Stimulated activated CD8-positive, alpha-beta memory T cell treated with anti-CD3 and anti-CD28 coated beads, Interleukin-7, amount 100 ng/mL, for 48 hours (primary cell): Measurements from ENCODE around the gene CD59.
"Not testable (repeated sequence)": the region's sequence is repeated elsewhere in the genome, so short reads cannot be mapped to it uniquely, and the experiment has no call there.

ENCODE experiments used
- DNase-seq, 2 donors: peaks; one replicate each; pipeline ENCODE4 v3.0.0-alpha.2; 2020; ENCODE audit warnings: low read depth in 1 of 2; ENCODE audit errors: extremely low read depth in 1 of 2

CD59 gene

GRCh38 chr11:33716243-33716642 is 20.0 kb downstream of the CD59 start:
- no peak for DNase-seq

- no peak for DNase-seq
These were observed 22.3 kb downstream of the CD59 start for GRCh38 chr11:33713856-33714398.

- no peak for DNase-seq
These were observed 22.9 kb downstream of the CD59 start for GRCh38 chr11:33713151-33713855.

DNA sequence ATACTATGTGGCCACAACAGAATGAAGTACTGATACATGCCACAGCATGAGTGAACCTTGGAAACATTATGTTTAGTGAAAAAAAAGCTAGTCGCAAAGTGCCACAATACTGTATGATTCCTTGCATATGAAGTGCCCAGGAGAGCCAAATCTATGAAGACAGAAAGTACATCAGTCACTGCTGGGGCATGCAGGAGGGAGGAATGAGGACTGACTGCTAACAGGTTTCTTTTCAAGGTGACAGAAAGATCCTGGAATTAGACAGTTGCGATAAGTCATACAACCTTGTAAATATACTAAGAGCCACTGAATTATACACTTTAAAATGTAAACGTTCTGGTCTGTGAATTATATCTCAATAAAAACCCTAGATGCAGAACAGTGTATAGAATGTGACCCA is 23.8 kb downstream of the CD59 start:
- DNase-seq: no peak

DNA sequence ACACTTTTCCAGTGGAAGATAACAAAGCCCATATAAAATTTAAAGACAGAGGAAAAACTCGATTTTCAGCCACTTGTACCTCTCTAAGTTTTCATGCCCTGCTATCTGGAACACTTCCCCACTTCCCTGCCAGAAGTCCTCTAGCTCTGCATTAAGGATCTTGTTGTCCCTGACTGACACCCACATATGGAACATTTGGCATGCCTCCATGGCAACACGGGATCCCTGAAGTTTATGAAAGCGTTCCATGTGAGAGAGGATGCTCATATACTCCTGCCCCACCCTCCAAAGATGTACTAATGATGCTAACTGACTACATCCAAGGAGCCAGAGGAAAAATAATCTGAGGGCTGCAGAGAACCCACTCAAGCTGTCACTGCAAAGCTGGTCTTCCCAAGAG is 26.8 kb downstream of the CD59 start:
- no peak for DNase-seq

GRCh38 chr11:33708985-33709384 is 27.2 kb downstream of the CD59 start:
- no peak for DNase-seq

GRCh38 chr11:33707831-33708230 is 28.4 kb downstream of the CD59 start:
- DNase-seq: not testable (repeated sequence)

- no peak for DNase-seq
These were observed 29.3 kb downstream of the CD59 start for GRCh38 chr11:33706966-33707365.

GRCh38 chr11:33706546-33706945 is 29.7 kb downstream of the CD59 start:
- DNase-seq: no peak

DNA sequence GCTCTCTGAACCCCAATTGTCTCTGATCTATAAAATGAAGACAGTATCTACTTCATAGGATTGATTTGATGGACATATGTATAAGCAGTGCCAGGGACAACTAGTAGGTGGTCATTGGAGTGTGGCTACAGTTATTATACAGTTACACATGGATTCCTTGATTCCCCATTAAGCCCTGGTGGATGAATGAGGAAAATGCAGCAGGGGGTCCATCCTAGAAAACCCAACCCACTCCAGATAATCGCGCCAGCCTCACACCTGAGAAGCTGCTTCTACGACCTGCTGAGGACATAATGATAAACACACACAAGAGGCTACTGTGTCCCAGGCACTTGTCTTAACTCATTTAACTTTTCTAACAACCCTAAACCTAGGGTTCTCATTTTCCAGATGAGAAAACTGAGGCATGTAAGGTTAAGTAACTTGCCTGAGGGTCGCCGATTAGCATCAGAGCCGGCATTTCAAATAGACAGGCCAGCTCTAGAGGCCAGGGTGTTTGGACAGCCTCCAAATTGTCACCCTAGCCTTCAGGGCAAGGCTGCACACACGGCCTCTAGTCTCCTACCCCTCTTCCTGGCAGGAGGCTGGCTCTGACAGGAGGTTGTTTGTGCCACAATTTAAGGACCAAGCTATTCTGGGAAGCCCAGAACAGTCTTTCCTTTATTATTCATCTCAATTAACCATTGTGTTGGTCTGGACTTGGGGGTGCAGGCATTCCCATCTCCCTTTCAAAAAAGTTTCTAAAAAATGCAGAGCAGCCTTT is 31.8 kb downstream of the CD59 start:
- no peak for DNase-seq

- DNase-seq: no peak
These were observed 32.4 kb downstream of the CD59 start for GRCh38 chr11:33703788-33704187.

DNA sequence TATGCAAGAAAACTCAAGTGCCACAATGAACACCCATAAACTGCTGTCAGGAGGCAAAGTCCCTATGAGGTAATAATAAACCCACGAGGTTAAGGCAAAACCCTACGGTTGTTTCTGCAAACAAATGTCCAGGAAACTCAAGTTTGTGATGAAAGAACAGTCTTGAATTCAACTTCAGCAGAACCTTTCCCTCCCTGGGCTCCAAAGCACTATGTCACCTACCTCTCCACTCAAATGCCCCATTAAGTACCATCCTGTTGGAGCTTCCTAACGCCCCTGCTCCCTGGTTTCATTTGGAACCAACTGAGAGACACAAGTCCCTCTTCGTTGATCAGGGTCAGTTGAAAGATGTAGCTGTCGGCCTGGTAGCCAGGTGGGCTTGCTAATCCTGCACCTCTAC is 33.0 kb downstream of the CD59 start:
- no peak for DNase-seq

DNA sequence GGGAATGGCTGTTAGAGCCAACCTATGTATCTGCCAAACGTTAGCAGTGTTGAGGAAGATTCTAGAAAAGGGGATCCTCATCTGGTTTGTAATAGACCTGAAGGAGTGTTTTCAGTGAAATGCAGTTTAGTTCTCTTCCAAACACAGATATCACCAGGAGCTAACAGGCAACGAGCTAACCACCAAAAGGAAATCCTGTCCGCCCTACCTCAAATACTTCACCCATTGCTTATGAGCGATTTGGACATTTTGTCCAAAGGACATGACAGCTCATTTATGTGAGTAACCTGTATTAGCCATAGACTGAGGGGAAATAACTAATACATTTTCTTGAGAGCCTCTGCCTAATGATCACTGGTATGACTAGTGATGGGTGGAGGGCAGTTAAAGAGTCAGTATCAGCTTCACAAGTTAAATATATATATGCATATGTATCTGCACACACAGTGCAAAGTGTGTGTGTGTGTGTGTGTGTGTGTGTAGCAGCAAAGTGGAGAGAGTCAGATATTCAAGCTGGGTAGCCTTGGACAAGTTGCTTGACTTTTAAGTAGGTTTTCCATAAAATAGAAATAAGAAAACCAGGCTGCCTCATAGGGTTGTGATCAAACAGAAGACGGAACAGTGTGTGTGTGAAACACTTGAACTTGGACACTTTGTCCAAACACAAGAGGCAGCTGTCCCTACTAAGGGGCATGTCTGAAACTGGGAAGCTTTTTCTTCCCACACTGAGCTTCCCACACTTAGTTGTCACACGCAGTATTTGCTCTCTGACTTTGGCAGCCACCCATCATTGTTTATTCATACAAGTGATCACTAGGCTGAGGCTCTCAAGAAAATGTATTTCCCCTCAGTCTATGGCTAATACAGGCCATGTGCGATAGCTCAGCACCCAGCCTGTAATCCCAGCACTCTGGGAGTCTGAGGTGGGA is 34.7 kb downstream of the CD59 start:
- no peak for DNase-seq

DNA sequence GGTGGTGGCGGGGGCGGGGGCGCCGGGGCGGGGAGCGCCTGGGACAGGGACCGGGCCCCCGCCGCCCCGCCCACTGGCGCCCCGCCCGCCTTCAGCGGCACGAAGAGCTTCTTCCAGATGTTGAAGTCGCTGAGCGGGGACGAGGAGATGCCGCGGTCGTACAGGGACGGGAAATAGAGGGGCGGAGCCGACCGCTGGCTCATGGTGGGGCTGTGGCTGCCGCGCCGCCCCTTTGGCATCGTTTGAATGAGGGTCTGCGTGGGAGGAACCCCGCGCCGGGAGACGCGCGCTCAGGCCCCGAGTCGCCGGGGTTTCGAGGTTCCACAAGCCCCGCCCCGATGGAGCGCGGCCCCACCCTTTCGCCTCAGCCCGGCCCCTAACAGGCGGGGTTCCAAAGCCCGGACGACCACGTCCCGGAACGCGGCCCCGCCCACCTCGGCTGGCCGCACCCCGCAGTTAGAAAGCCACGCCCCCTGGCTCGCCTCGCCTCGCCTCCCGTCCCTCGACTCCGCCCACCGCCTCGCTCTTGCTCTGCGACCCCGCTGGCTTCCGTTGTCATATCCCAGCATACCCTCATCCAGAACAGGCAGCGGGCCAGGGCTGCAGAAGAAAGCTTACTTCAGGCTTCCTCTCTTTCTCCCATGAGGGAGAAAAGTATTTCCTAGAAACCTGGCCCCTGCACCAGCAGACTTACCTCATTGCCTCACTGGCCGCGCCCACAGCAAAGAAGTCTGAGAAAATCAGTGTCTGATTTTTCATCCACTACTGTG is 35.5 kb downstream of the CD59 start, which contains the start of gene C11orf91:
Gene C11orf91 (minus strand): TSS at position 325 of the 770 bp plus-strand sequence. CDS start 86 bp downstream, at position 239.
- DNase-seq: peak; percentile 84 to 90

DNA sequence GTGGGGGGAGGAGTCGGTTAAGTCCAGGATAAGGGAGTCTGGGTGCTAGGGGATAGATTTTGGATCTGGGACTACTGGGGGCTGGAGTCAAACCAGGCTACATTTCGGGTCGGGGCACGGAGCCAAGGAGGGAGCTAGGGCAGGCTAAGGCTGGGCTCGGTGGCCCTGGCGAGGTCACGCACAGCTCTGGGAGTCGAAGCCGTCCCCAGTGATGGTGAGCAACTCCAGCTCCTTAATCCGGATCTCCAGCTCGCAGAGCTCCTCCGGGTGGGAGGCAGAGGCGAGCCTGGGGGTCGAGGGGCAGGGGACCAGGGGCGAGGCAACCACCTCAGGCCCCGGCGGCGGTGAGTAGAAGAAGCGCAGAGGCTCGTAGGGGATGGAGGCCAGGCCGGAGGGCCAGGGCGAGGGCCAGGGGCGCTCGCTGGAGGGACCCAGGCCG is 36.1 kb downstream of the CD59 start:
- no peak for DNase-seq

DNA sequence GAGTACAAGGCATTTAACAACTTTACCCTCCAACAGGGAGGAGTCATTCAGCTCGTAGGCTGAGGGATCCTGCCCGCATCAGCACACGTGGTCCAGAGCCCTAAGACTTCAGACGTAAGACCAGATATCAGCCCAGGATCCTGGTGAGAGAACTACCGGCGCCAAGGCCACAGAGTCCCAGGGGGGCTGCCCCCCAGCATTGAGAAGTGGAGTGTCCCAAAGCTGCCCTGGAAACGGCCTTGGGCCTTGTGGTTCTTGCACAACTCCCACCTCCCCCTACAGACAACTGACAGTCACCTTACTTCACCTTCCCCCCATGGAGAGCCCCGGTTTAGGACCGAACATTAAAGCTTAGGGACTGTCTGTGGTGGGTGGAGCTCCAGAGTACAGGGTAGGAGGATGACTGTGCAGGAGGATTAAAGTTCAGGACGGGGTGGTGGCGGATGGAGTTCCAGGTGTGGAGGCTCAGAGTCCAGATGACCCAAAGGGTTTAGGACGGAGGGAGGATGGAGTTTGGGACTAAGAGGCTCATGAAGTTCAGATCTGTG is 36.6 kb downstream of the CD59 start:
- no peak for DNase-seq

- DNase-seq: no peak
These were observed 37.3 kb downstream of the CD59 start for GRCh38 chr11:33698921-33699320.

DNA sequence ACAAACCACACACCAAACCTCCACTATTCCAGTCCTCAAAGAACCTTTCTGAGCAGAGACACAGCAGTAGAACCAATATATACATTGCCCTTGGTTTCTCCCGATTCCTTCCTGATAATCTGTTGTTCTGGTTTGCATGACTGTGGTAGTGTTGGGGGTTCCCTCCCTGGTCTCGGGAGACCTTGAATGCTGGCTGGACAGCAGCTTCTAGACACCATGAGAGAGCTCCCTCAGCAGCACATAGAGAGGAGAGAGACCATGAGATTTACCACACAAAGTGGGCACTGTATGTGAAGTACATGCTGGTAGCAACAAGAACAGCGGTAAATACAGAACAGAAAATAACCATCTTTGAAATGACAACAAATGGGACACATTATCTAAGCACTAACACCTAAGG is 38.2 kb downstream of the CD59 start:
- DNase-seq: no peak

GRCh38 chr11:33696931-33697638 is 39.1 kb downstream of the CD59 start:
- DNase-seq: no peak
